ENCODE results near the gene SEMA4C.

SEMA4C gene

DNA sequence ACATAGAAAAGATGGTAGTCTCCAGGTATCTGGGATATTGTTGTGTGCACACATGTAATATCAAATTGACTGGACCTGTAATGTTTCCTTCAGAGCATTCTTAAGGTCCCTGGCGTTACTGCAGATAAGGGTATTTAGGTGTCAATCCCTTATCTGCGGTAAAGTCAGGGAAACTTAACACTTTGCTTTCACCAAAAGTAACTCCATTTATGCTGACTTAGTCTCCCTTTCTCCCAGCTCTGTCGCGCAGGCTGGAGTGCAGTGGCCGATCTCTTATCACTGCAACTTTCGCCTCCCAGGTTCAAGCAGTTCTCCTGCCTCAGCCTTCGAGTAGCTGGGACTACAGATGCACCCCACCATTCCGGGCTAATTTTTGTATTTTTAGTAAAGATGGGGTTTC is 52.0 kb downstream of the SEMA4C start:
- no peak for DNase-seq

DNA sequence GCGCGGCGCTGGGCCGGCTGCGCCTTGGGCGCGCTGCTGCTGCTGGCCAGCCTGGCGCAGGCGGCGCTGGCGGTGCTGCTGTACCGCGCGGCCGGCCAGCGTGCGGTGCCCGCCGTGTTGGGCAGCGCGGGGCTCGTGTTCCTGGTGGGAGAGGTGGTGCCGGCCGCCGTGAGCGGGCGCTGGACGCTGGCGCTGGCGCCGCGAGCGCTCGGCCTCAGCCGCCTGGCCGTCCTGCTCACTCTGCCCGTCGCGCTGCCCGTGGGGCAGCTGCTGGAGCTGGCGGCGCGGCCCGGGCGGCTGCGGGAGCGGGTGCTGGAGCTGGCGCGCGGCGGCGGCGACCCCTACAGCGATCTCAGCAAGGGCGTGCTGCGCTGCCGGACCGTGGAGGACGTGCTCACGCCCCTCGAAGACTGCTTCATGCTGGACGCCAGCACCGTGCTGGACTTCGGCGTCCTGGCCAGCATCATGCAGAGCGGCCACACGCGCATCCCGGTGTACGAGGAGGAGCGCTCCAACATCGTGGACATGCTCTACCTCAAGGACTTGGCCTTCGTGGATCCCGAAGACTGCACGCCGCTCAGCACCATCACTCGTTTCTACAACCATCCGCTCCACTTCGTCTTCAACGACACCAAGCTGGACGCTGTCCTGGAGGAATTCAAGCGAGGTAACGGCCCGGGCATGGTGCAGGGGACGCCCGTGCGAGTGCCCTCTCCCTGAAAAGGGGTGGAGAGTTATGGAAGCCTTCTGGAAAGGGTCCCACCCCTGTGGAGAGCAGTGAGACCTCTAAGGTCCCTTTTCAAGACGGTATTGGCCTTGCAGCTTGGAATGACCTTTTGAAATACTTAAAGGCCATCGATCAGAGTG is 52.8 kb downstream of the SEMA4C start:
- DNase-seq = peak in 2 of 3 experiments; percentile 63 to 69

DNA sequence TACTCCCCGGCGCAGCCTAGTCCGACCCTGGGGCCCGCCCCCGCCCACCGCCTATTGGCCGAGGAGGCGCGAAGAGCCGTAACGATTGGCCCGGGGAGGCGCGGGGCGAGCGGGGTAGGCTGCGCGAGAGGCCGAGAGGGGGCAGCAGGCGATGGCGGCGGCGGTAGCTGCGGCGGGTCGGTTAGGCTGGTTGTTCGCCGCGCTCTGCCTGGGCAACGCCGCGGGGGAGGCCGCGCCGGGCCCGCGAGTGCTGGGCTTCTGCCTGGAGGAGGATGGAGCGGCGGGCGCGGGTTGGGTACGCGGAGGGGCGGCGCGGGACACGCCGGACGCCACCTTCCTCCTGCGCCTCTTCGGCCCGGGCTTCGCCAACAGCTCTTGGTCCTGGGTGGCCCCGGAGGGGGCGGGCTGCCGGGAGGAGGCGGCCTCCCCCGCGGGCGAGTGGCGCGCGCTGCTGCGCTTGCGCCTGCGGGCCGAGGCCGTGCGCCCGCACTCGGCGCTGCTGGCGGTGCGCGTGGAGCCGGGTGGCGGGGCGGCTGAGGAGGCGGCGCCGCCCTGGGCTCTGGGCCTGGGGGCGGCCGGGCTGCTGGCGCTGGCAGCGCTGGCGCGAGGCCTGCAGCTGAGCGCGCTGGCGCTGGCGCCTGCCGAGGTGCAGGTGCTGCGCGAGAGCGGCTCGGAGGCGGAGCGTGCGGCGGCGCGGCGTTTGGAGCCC is 53.6 kb downstream of the SEMA4C start, which contains the start of gene CNNM3:
Gene CNNM3, plus strand, starts transcription at position 142 of the 709 bp plus-strand sequence. Its CDS starts 10 bp downstream, at position 152.
- peak; percentile 92 to 97 (median 96) for DNase-seq

DNA sequence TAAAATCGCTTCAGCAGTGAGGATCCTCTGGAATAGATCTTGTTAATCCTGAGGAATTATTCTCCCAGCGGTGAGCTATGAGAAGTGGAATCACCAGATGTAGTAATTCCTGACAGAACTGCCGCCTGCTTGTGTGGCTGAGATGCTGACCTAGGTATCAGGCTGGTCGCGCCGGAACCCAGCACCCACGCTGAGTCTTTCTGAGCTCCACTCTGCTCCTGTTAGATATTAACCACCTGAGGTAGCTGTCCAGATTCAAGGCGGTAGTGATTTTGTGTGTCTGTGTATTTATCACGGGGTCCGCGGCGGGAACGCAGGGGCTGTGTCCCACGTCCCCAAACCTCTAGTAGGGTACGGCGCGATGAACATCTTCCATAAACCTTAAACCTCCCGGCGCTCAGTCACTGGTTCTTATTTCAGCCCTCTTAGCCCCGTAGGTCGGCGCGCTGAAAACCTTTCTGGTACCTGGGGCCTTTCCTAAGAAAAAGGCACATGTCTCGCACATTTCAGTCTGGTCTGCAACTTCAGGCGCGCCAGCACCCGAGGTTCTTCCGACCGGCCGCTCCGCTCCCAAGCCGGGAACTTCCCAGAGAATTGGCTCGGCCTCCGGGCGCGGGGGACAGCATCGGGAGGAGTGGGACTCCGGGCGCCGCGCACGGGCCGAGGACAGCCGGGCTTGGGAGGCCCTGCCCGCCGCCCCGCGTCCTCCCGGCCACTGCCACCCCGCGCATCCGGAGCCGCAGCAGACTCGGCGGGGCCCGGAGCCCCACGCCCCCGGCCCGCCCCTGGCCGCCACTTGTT is 54.4 kb downstream of the SEMA4C start:
- DNase-seq = peak; percentile 37 to 73 (median 72)

DNA sequence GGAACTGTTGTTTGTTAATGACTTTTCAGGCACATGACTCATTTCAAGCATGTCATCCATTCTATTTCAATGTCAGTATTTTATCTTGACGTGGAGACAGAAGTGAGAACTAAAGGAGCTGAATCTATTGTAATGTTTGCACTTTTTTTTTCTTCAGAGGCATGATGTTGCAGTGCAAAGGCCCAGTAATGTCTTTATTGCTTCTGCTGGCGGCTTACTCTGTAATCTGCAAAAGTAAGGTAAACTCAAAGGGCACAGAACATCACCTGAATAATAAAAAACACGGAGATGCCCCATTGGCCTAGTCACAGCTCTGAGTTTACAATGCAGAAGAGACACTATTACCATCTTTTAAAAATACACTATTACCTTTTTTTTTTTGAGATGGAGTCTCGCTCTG is 56.2 kb downstream of the SEMA4C start:
- no peak for DNase-seq

- no peak for DNase-seq
Measured at GRCh38 chr2:96811917-96812316, 58.0 kb downstream of the SEMA4C start.

DNA sequence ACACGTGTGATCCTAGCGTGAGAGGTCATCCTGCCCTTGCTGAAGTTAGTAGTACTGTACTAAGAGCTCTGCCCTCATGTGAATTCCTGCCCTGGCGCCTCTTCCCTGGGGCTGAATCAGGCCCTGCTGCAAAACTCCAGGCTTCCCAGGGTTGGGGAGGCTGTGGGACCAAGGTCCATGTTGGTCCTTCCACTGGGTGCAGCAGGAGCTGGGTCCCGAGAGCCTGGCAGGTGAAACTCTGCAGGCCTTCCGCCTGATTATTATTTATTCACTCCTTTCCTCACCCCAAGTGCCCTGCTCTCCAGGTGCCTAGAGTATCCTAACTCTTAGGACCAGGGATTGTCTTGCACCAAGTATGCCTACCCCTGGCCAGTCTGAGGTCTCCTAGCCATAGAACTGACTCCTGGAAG is 59.1 kb downstream of the SEMA4C start:
- DNase-seq = no peak

GRCh38 chr2:96809951-96810782 is 59.7 kb downstream of the SEMA4C start:
- DNase-seq = no peak

Data from NCI-H1417 (cell line).